ENCODE results near the gene TMEM139. TPM values are rescaled to one million over a fixed set of nuclear protein-coding genes. Genes with fewer than 3 reads are reported as not detected.

Gene TMEM139
- total RNA-seq, 1 experiment from 2014 or later: 2.0 TPM

- no peak overlapping the region for H3K4me3 ChIP-seq (ENCODE audit: low read depth in 2 of 2, low read length in 2 of 2)
- H3K27me3 ChIP-seq (ENCODE audit: control insufficient read depth, insufficient read depth, low read length): no peaks in the 10 kb centered on the region
- DNase-seq (ENCODE audit: low read depth, low spot score) (no peak), ATAC-seq (no peak)
- ChIA-PET CTCF (no interaction called here), POLR2A (no interaction called here)
- TF ChIP-seq SIN3A (IDR thresholded peaks at IDR 0.05; ENCODE audit: borderline replicate concordance, insufficient read depth, low read depth, low read length) (no peak), REST (IDR thresholded peaks at IDR 0.05; ENCODE audit: insufficient read depth in 1 of 2, low read depth in 2 of 2, low read length in 1 of 2) (no peak), TCF7L2 (IDR thresholded peaks at IDR 0.05; ENCODE audit: low read depth, low read length) (no peak), POLR2AphosphoS5 (IDR thresholded peaks at IDR 0.05; ENCODE audit: low read depth, low read length) (no peak), CTCF (IDR thresholded peaks at IDR 0.05) (no peak)
- no peaks in the 10 kb centered on the region for H3K4me1 ChIP-seq (ENCODE audit: control insufficient read depth, insufficient read depth, low read length)
- no peaks in the 10 kb centered on the region for H3K36me3 ChIP-seq (ENCODE audit: control insufficient read depth, insufficient read depth, low read length)
- no TSS peak for BruUV-seq (replicated peaks)
- H3K27ac ChIP-seq (ENCODE audit: low read length): no peak overlapping the region
- H3K9me3 ChIP-seq (ENCODE audit: control insufficient read depth, insufficient read depth, low read depth, low read length): no peaks in the 10 kb centered on the region
- intact Hi-C loops (cut with micrococcal nuclease; ENCODE audit: unreplicated experiment) (no loop called here), in situ Hi-C loops (cut with HindIII; ENCODE audit: low pct_unique_long_range_greater_than_20kb, low sequenced_read_pairs) (no loop called here)
Observed at GRCh38 chr7:143247372-143247771, 37.4 kb upstream of the TMEM139 start.

- no peaks in the 10 kb centered on the region for H3K4me1 ChIP-seq (ENCODE audit: control insufficient read depth, insufficient read depth, low read length)
- intact Hi-C loops (cut with micrococcal nuclease; ENCODE audit: unreplicated experiment) (no loop called here), in situ Hi-C loops (cut with HindIII; ENCODE audit: low pct_unique_long_range_greater_than_20kb, low sequenced_read_pairs) (no loop called here)
- no peak overlapping the region for H3K4me3 ChIP-seq (ENCODE audit: low read depth in 2 of 2, low read length in 2 of 2)
- H3K27ac ChIP-seq (ENCODE audit: low read length): no peak overlapping the region
- no TSS peak for BruUV-seq (replicated peaks)
- H3K27me3 ChIP-seq (ENCODE audit: control insufficient read depth, insufficient read depth, low read length): no peaks in the 10 kb centered on the region
- CTCF ChIA-PET: no interaction called here
- POLR2A ChIA-PET: no interaction called here
- ATAC-seq (no peak), DNase-seq (ENCODE audit: low read depth, low spot score) (no peak)
- H3K9me3 ChIP-seq (ENCODE audit: control insufficient read depth, insufficient read depth, low read depth, low read length): no peaks in the 10 kb centered on the region
- H3K36me3 ChIP-seq (ENCODE audit: control insufficient read depth, insufficient read depth, low read length): no peaks in the 10 kb centered on the region
- TF ChIP-seq TCF7L2 (IDR thresholded peaks at IDR 0.05; ENCODE audit: low read depth, low read length) (no peak), REST (IDR thresholded peaks at IDR 0.05; ENCODE audit: insufficient read depth in 1 of 2, low read depth in 2 of 2, low read length in 1 of 2) (no peak), POLR2AphosphoS5 (IDR thresholded peaks at IDR 0.05; ENCODE audit: low read depth, low read length) (no peak), SIN3A (IDR thresholded peaks at IDR 0.05; ENCODE audit: borderline replicate concordance, insufficient read depth, low read depth, low read length) (no peak), CTCF (IDR thresholded peaks at IDR 0.05) (no peak)
Observed at GRCh38 chr7:143248761-143249354, 35.9 kb upstream of the TMEM139 start.
